ENCODE measurements around the gene BCCIP. TPM values are rescaled to one million over a fixed set of nuclear protein-coding genes. Genes with fewer than 3 reads are reported as not detected.

Gene BCCIP
- total RNA-seq, 1 donor from 2014 or later = 122 TPM

DNA sequence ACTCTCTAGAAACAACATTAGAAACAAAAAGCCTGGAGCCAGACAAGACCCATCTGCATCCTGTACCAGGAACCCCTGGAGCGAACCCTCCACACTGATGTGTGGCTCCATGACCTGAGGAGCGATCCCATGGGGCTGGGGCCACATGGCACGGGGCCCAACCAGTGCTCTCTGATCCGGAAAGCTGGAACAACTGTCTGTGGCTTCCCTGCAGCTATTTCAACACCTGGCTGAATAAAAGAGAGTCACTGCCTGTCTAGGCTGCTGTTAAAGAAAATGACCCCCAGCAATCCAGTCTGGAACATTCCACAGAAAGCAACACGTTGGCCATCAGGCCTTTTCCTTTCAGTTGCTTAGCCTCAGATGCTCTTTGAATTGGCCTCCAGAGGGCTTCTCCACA, 21.2 kb upstream of the BCCIP start:
- Mint-ChIP-seq H3K4me3 (no peak overlapping the region), H3K27me3 (ENCODE audit: insufficient read depth, low read depth) (no peaks in the 10 kb centered on the region), H3K9me3 (no peaks in the 10 kb centered on the region), H3K27ac (no peak overlapping the region), H3K36me3 (peaks cover 8% of the 10 kb centered on the region), H3K4me1 (no peaks in the 10 kb centered on the region)
- H3K36me3 ChIP-seq = no peaks in the 10 kb centered on the region
- H3K4me2 ChIP-seq = no peak overlapping the region
- H4K20me1 ChIP-seq (ENCODE audit: low read depth) = no peaks in the 10 kb centered on the region
- TF ChIP-seq EZH2phosphoT487 (IDR thresholded peaks at IDR 0.05) = no peak
- TF ChIP-seq CTCF (IDR thresholded peaks at IDR 0.05) = no peak
- no peak for TF ChIP-seq EZH2 (IDR thresholded peaks at IDR 0.05)
- H3F3A ChIP-seq (ENCODE audit: low read depth) = no peaks in the 10 kb centered on the region
- no peaks in the 10 kb centered on the region for H3K9me3 ChIP-seq (ENCODE audit: low read depth)
- no peaks in the 10 kb centered on the region for H3K79me2 ChIP-seq (ENCODE audit: low read depth)
- no peak overlapping the region for H3K27ac ChIP-seq
- H3K27me3 ChIP-seq = no peaks in the 10 kb centered on the region
- H3K4me1 ChIP-seq = no peaks in the 10 kb centered on the region
- H2AFZ ChIP-seq (replicated peaks) = no peak overlapping the region
- H3K9ac ChIP-seq = no peak overlapping the region
- H3K4me3 ChIP-seq = no peak overlapping the region
- DNase-seq (ENCODE audit: low spot score) = no peak

DNA sequence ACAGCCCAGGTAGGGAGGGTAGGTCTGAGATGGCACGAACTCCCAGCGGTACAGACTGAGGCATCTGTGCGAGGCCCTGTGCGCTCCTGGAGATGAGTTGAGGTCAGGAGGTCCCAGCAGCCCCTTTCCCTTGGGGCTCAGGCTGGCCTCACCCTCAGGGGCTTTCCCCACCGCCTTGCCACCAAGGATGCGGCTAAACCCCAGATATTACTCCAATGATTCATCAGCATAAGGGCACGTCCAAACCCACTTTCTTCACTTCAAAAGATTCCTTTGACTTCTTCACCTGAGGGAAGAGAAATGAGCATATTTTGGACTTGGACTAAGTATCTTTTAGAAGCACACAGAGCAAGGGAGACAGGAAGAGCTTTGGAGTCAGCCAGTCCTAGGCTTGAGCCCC, 20.6 kb upstream of the BCCIP start:
- Histone ChIP-seq H3K27ac (no peak overlapping the region), H3K27me3 (no peaks in the 10 kb centered on the region), H3K9ac (no peak overlapping the region), H3K4me2 (no peak overlapping the region), H4K20me1 (ENCODE audit: low read depth) (no peaks in the 10 kb centered on the region), H3K9me3 (ENCODE audit: low read depth) (no peaks in the 10 kb centered on the region), H3K79me2 (ENCODE audit: low read depth) (no peaks in the 10 kb centered on the region), H2AFZ (replicated peaks) (no peak overlapping the region), H3K4me3 (no peak overlapping the region), H3K36me3 (no peaks in the 10 kb centered on the region), H3F3A (ENCODE audit: low read depth) (no peaks in the 10 kb centered on the region), H3K4me1 (no peaks in the 10 kb centered on the region)
- H3K27me3 Mint-ChIP-seq (ENCODE audit: insufficient read depth, low read depth) = no peaks in the 10 kb centered on the region
- no peak for DNase-seq (ENCODE audit: low spot score)
- no peaks in the 10 kb centered on the region for H3K4me1 Mint-ChIP-seq
- H3K27ac Mint-ChIP-seq = no peak overlapping the region
- peaks cover 9% of the 10 kb centered on the region for H3K36me3 Mint-ChIP-seq
- H3K9me3 Mint-ChIP-seq = no peaks in the 10 kb centered on the region
- H3K4me3 Mint-ChIP-seq = no peak overlapping the region
- no peak for TF ChIP-seq EZH2phosphoT487 (IDR thresholded peaks at IDR 0.05)
- no peak for TF ChIP-seq EZH2 (IDR thresholded peaks at IDR 0.05)
- TF ChIP-seq CTCF (IDR thresholded peaks at IDR 0.05) = no peak

GRCh38 chr10:125808047-125808446, 15.3 kb upstream of the BCCIP start:
- Histone ChIP-seq H3K9me3 (ENCODE audit: low read depth) (no peaks in the 10 kb centered on the region), H3F3A (ENCODE audit: low read depth) (no peaks in the 10 kb centered on the region), H3K4me1 (no peaks in the 10 kb centered on the region), H4K20me1 (ENCODE audit: low read depth) (no peaks in the 10 kb centered on the region), H3K36me3 (no peaks in the 10 kb centered on the region), H3K4me2 (no peak overlapping the region), H3K27ac (no peak overlapping the region), H2AFZ (replicated peaks) (no peak overlapping the region), H3K79me2 (ENCODE audit: low read depth) (no peaks in the 10 kb centered on the region), H3K27me3 (no peaks in the 10 kb centered on the region), H3K9ac (no peak overlapping the region), H3K4me3 (no peak overlapping the region)
- Mint-ChIP-seq H3K4me1 (peaks cover 11% of the 10 kb centered on the region), H3K27me3 (ENCODE audit: insufficient read depth, low read depth) (no peaks in the 10 kb centered on the region), H3K36me3 (peaks cover 13% of the 10 kb centered on the region), H3K4me3 (no peak overlapping the region), H3K27ac (no peak overlapping the region), H3K9me3 (no peaks in the 10 kb centered on the region)
- TF ChIP-seq CTCF (IDR thresholded peaks at IDR 0.05) (no peak), EZH2phosphoT487 (IDR thresholded peaks at IDR 0.05) (no peak), EZH2 (IDR thresholded peaks at IDR 0.05) (no peak)
- no peak for DNase-seq (ENCODE audit: low spot score)
